IMR-90 (cell line): ENCODE results near the gene STKLD1. TPM values are rescaled to one million over a fixed set of nuclear protein-coding genes. Genes with fewer than 3 reads are reported as not detected.

Experiments used
- ATAC-seq: fragments of 200-7000 bp; cut with Tn5 transposase; 2 replicates; pipeline ENCODE4 v1.9.1; 2020; ENCODE audit warnings: low read depth, mild to moderate bottlenecking, moderate library complexity
- BruUV-seq: library from RNA; stranded (reverse); fragments of 400-500 nt; replicated peaks from 2 replicates; lab custom pipeline; 2021; lab: Mats Ljungman, UMichigan
- CTCF ChIA-PET: fragments of 300-600 bp; formaldehyde crosslinking; extraction: SDS; loops from one replicate; lab custom pipeline; 2021; ENCODE audit warnings: antibody characterized with exemption; lab: Yijun Ruan, JAX
- POLR2A ChIA-PET: fragments of 300-600 bp; sonication (Branson Sonifier 250); formaldehyde crosslinking; loops from one replicate; lab custom pipeline; 2022; ENCODE audit warnings: antibody characterized with exemption; ENCODE audit not compliant: unreplicated experiment; lab: Charles Lee
- DNase-seq: peaks from one replicate; pipeline ENCODE4 v3.0.0; 2013
- H2AFZ ChIP-seq: replicated peaks from 2 replicates; pipeline ENCODE3; 2013; ENCODE audit warnings: low read length, mild to moderate bottlenecking; ENCODE audit not compliant: poor library complexity
- H2AK5ac ChIP-seq: 2 replicates; pipeline ENCODE4 v1.6.1; 2013; ENCODE audit warnings: low read depth, low read length, inconsistent platforms
- H2AK9ac ChIP-seq: replicated peaks from 2 replicates; pipeline ENCODE3; 2013; ENCODE audit warnings: mild to moderate bottlenecking, low read depth, low read length, moderate library complexity; ENCODE audit not compliant: poor library complexity
- H2BK120ac ChIP-seq: 2 replicates; pipeline ENCODE4 v1.6.1; 2013; ENCODE audit warnings: low read depth, low read length, inconsistent platforms
- H2BK15ac ChIP-seq: 3 replicates; pipeline ENCODE4 v1.6.1; 2013; ENCODE audit warnings: low read depth, low read length, inconsistent platforms
- H2BK20ac ChIP-seq: 2 replicates; pipeline ENCODE4 v1.6.1; 2013; ENCODE audit warnings: low read depth, mild to moderate bottlenecking, inconsistent platforms, low read length, moderate library complexity
- H2BK5ac ChIP-seq: 2 replicates; pipeline ENCODE4 v1.6.1; 2013; ENCODE audit warnings: mild to moderate bottlenecking, low read depth, low read length, inconsistent platforms; ENCODE audit not compliant: poor library complexity, severe bottlenecking
- H3K14ac ChIP-seq: replicated peaks from 2 replicates; pipeline ENCODE4 v1.6.1; 2013; ENCODE audit warnings: low read depth, low read length, inconsistent platforms
- H3K18ac ChIP-seq: 2 replicates; pipeline ENCODE4 v1.6.1; 2013; ENCODE audit warnings: low read depth, low read length, control low read depth
- H3K23ac ChIP-seq: 2 replicates; pipeline ENCODE4 v1.6.1; 2013; ENCODE audit warnings: low read depth, low read length, inconsistent platforms
- H3K27ac ChIP-seq: 2 replicates; pipeline ENCODE4 v1.5.1; 2013; ENCODE audit warnings: mild to moderate bottlenecking, control low read depth, low read length; ENCODE audit not compliant: insufficient read depth
- H3K27me3 ChIP-seq: 2 replicates; pipeline ENCODE4 v1.6.1; 2013; ENCODE audit warnings: low read length; ENCODE audit not compliant: control insufficient read depth, insufficient read depth
- H3K36me3 ChIP-seq: 2 replicates; pipeline ENCODE4 v1.6.1; 2013; ENCODE audit warnings: low read length, mixed read lengths; ENCODE audit not compliant: control insufficient read depth, insufficient read depth
- H3K4ac ChIP-seq: 2 replicates; pipeline ENCODE4 v1.6.1; 2013; ENCODE audit warnings: low read depth, low read length, inconsistent platforms
- H3K4me1 ChIP-seq: 2 replicates; pipeline ENCODE4 v1.6.1; 2013; ENCODE audit warnings: low read length, mixed read lengths; ENCODE audit not compliant: control insufficient read depth, insufficient read depth
- H3K4me2 ChIP-seq: 2 replicates; pipeline ENCODE4 v1.6.1; 2013; ENCODE audit warnings: low read depth, mild to moderate bottlenecking, control low read depth, low read length, moderate library complexity
- H3K4me3 ChIP-seq: 2 replicates; pipeline ENCODE4 v1.5.1; 2013; ENCODE audit warnings: low read depth, mild to moderate bottlenecking, control low read depth, low read length, moderate library complexity; ENCODE audit not compliant: insufficient read depth
- H3K56ac ChIP-seq: 2 replicates; pipeline ENCODE4 v1.6.1; 2013; ENCODE audit warnings: low read length, inconsistent platforms; ENCODE audit not compliant: insufficient read depth; ENCODE audit errors: extremely low read depth
- H3K79me1 ChIP-seq, 2 experiments: 2 replicates each; pipeline ENCODE4 v1.6.1; 2013; ENCODE audit warnings: low read length in 2 of 2, inconsistent platforms in 1 of 2, low read depth in 1 of 2
- H3K9ac ChIP-seq: 2 replicates; pipeline ENCODE4 v1.6.1; 2013; ENCODE audit warnings: low read depth, low read length, control low read depth
- H3K9me1 ChIP-seq: 2 replicates; pipeline ENCODE4 v1.6.1; 2013; ENCODE audit warnings: low read length, inconsistent platforms; ENCODE audit not compliant: insufficient read depth
- H3K9me3 ChIP-seq: 2 replicates; pipeline ENCODE4 v1.6.1; 2013; ENCODE audit warnings: low read length; ENCODE audit not compliant: control insufficient read depth, insufficient read depth
- H4K20me1 ChIP-seq: 2 replicates; pipeline ENCODE4 v1.6.1; 2013; ENCODE audit warnings: low read length, inconsistent platforms; ENCODE audit not compliant: insufficient read depth
- H4K5ac ChIP-seq: 2 replicates; pipeline ENCODE4 v1.6.1; 2013; ENCODE audit warnings: mild to moderate bottlenecking, low read depth, low read length, control low read depth
- H4K8ac ChIP-seq, 2 experiments: 2 replicates each; pipeline ENCODE4 v1.6.1; 2013; ENCODE audit warnings: low read depth in 2 of 2, low read length in 2 of 2, control low read depth in 1 of 2, inconsistent platforms in 1 of 2
- H4K91ac ChIP-seq: 2 replicates; pipeline ENCODE4 v1.6.1; 2013; ENCODE audit warnings: low read depth, low read length, inconsistent platforms; ENCODE audit not compliant: insufficient read depth
- BHLHE40 ChIP-seq: fragments of 150-350 bp; IDR thresholded peaks from 2 replicates; pipeline ENCODE4 v1.6.1; 2016; ENCODE audit warnings: mild to moderate bottlenecking, low read depth, low read length
- CEBPB ChIP-seq: IDR thresholded peaks from 2 replicates; pipeline ENCODE4 v1.6.1; 2012; ENCODE audit warnings: low read depth, low read length, improper control_type of control experiment
- CHD1 ChIP-seq: IDR thresholded peaks from 2 replicates; pipeline ENCODE4 v1.6.1; 2012; ENCODE audit warnings: low read depth, low read length, improper control_type of control experiment
- FOS ChIP-seq: fragments of 150-350 bp; IDR thresholded peaks from 2 replicates; pipeline ENCODE4 v1.6.1; 2016; ENCODE audit warnings: low read depth, low read length
- MAFK ChIP-seq: IDR thresholded peaks from 2 replicates; pipeline ENCODE4 v1.6.1; 2012; ENCODE audit warnings: low read depth, low read length, improper control_type of control experiment
- MAZ ChIP-seq: IDR thresholded peaks from 2 replicates; pipeline ENCODE4 v1.6.1; 2012; ENCODE audit warnings: low read depth, mild to moderate bottlenecking, low read length, improper control_type of control experiment, moderate library complexity, borderline replicate concordance
- MXI1 ChIP-seq: IDR thresholded peaks from 2 replicates; pipeline ENCODE4 v1.6.1; 2012; ENCODE audit warnings: low read depth, mild to moderate bottlenecking, low read length, moderate library complexity, borderline replicate concordance
- NFE2L2 ChIP-seq: fragments of 150-350 bp; IDR thresholded peaks from 2 replicates; pipeline ENCODE4 v1.6.1; 2016; ENCODE audit warnings: low read depth, mild to moderate bottlenecking, low read length
- POLR2A ChIP-seq: IDR thresholded peaks from 2 replicates; pipeline ENCODE4 v1.6.1; 2012; ENCODE audit warnings: mild to moderate bottlenecking, low read depth, low read length
- RAD21 ChIP-seq: IDR thresholded peaks from 2 replicates; pipeline ENCODE4 v1.6.1; 2012; ENCODE audit warnings: low read length, improper control_type of control experiment
- RCOR1 ChIP-seq: IDR thresholded peaks from 2 replicates; pipeline ENCODE4 v1.6.1; 2012; ENCODE audit warnings: mild to moderate bottlenecking, low read length, improper control_type of control experiment; ENCODE audit not compliant: insufficient replicate concordance
- RFX5 ChIP-seq: IDR thresholded peaks from 2 replicates; pipeline ENCODE4 v1.8.0; 2012; ENCODE audit warnings: low read depth, mild to moderate bottlenecking, low read length, moderate library complexity
- WGBS, 2 experiments: methylation state at CpG; one replicate each; pipeline versions ENCODE4 v1.1.5 to v1.1.7; 2013; ENCODE audit warnings: missing lambda C conversion rate in 2 of 2; ENCODE audit not compliant: insufficient read length in 1 of 2; ENCODE audit errors: extremely low coverage in 2 of 2; 5-methylcytosine and 5-hydroxymethylcytosine counted together
- dilution Hi-C: fragments of 300-500 bp; cut with HindIII; formaldehyde crosslinking; loops from one replicate; pipeline ENCODE4 v1.14.3; 2018; ENCODE audit warnings: low sequenced_read_pairs; ENCODE audit not compliant: unreplicated experiment
- in situ Hi-C: fragments of 300-500 bp; cut with MboI; formaldehyde crosslinking; loops from 3 replicates; pipeline ENCODE4 v1.14.3; 2019; ENCODE audit warnings: low sequenced_read_pairs, inconsistent platforms, mixed read lengths
- intact Hi-C: fragments of 100-400 bp; cut with micrococcal nuclease; formaldehyde crosslinking; loops from 2 replicates; pipeline ENCODE4 v1.10.0; 2022
- polyA plus RNA-seq, 3 experiments: library from polyadenylated mRNA; depleted of rRNA; stranded (reverse); fragments of >200 nt; gene quantifications; 2 replicates each; pipeline ENCODE4 v1.2.3, GENCODE V29; 2012; ENCODE audit warnings: low replicate concordance in 1 of 3
- total RNA-seq: library from RNA; depleted of rRNA; stranded (reverse); fragments of >200 nt; gene quantifications from 2 replicates; pipeline ENCODE4 v1.2.3, GENCODE V29; 2012
- TF ChIP-seq, protein P1 (sequence below): fragments of 150-350 bp; IDR thresholded peaks from 2 replicates; pipeline ENCODE4 v1.6.1; 2017; ENCODE audit warnings: mild to moderate bottlenecking, antibody characterized with exemption, low read length, low read depth
- TF ChIP-seq, protein P2 (sequence below): fragments of 150-350 bp; IDR thresholded peaks from 2 replicates; pipeline ENCODE4 v1.6.1; 2016; ENCODE audit warnings: low read depth, mild to moderate bottlenecking, low read length, moderate library complexity, borderline replicate concordance

STKLD1 gene
- total and polyA plus RNA-seq, 2 of the 4 experiments (the other 2 are of a cell fraction), result 0.54 to 0.65 TPM

DNA sequence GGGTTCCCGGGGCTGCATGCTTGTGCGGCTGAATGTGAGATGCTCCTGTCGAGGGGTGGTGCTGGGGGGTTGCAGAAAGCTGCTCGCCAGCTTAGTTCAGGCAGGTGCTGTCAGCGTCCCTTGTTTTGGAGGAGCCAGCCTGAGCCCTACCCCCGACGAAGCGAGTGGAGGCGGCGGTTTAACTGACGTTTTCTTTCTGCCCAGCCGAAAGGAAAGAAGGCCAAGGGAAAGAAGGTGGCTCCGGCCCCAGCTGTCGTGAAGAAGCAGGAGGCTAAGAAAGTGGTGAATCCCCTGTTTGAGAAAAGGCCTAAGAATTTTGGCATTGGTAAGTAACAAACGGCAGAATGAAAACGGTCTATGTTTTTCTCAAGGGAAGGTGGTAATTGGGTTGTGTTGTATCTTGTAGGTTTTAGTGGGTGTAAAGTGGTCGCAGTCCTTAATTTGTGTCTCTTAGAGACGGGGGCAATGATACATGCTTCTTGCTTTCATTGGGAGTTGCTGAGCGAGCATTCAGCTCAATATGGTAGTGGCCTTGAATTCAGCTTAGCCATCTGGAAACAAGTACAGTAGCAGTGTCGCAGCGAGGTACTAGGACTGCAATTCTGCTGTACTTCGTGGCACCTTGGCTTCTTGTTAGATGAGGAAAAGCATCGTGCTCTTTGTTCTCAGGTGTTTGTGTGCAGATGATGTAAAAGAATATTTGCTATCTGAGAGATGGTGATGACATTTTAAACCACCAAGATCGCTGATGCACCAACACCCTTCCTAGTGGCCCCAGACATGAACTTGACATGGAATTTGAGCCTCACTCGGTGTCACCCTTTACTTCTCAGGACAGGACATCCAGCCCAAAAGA lies 27.2 kb upstream of the STKLD1 start:
- CTCF ChIA-PET, result interaction anchor here (0.6 kb wide), 1 partner anchor 996 kb away, joined by 5 read pairs; no protein-coding TSS in a partner anchor
- TF ChIP-seq MAFK (no peak), FOS (no peak), CHD1 (no peak), RAD21 (no peak), MAZ (no peak), RFX5 (no peak), CEBPB (no peak), NFE2L2 (no peak), MXI1 (no peak), RCOR1 (no peak), BHLHE40 (no peak), POLR2A (no peak)
- TF ChIP-seq, protein P1, sequence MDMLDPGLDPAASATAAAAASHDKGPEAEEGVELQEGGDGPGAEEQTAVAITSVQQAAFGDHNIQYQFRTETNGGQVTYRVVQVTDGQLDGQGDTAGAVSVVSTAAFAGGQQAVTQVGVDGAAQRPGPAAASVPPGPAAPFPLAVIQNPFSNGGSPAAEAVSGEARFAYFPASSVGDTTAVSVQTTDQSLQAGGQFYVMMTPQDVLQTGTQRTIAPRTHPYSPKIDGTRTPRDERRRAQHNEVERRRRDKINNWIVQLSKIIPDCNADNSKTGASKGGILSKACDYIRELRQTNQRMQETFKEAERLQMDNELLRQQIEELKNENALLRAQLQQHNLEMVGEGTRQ, result no peak
- TF ChIP-seq, protein P2, sequence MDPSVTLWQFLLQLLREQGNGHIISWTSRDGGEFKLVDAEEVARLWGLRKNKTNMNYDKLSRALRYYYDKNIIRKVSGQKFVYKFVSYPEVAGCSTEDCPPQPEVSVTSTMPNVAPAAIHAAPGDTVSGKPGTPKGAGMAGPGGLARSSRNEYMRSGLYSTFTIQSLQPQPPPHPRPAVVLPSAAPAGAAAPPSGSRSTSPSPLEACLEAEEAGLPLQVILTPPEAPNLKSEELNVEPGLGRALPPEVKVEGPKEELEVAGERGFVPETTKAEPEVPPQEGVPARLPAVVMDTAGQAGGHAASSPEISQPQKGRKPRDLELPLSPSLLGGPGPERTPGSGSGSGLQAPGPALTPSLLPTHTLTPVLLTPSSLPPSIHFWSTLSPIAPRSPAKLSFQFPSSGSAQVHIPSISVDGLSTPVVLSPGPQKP, result no peak

More for the DNA sequence above, 27.2 kb upstream of the STKLD1 start:
- peaks cover 63% of the 10 kb centered on the region for H4K20me1 ChIP-seq
- no peak for DNase-seq
- H3K56ac ChIP-seq, result peak overlapping the region; percentile 68
- dilution Hi-C loops, result no loop called here
- peak overlapping the region; percentile 99 for H2AK9ac ChIP-seq
- 1% methylated on average over 11 of the region's 25 CpGs; no CpG with 5 or more reads in 1 of the 2 experiments for WGBS, 2 experiments
- H2AFZ ChIP-seq, result no peak overlapping the region
- no peak overlapping the region for H2BK20ac ChIP-seq
- peak overlapping the region; percentile 94 for H3K27ac ChIP-seq
- POLR2A ChIA-PET, result interaction anchor here (1.1 kb wide), 1 partner anchor 8 kb away, joined by 6 read pairs; no protein-coding TSS in a partner anchor
- peak overlapping the region; percentile 6 to 85; a peak in 3 of 4 replicates for H4K8ac ChIP-seq
- no peaks in the 10 kb centered on the region for H3K9me3 ChIP-seq
- no peak overlapping the region for H3K18ac ChIP-seq
- H3K23ac ChIP-seq, result peak overlapping the region; percentile 91
- H3K27me3 ChIP-seq, result no peaks in the 10 kb centered on the region
- peak overlapping the region; percentile 100 for H3K4me2 ChIP-seq
- H4K5ac ChIP-seq, result peak overlapping the region; percentile 42; the same call in 1 of the 2 replicates
- H3K4ac ChIP-seq, result peak overlapping the region; percentile 86
- peaks cover 16% of the 10 kb centered on the region for H3K4me1 ChIP-seq
- in situ Hi-C loops, result no loop called here
- peaks cover 63% of the 10 kb centered on the region for H3K36me3 ChIP-seq
- H3K9ac ChIP-seq, result peak overlapping the region; percentile 96
- no peak overlapping the region for H2BK120ac ChIP-seq
- H3K79me1 ChIP-seq, result peaks cover 25 to 72% of the 10 kb centered on the region in 2 experiments
- intact Hi-C loops, result no loop called here
- H3K4me3 ChIP-seq, result peak overlapping the region; percentile 74
- no peak for ATAC-seq
- peak overlapping the region; percentile 93 for H2AK5ac ChIP-seq
- TSS peak; percentile 78 for BruUV-seq
- no peak overlapping the region for H2BK15ac ChIP-seq
- peak overlapping the region; percentile 97 for H2BK5ac ChIP-seq
- peaks cover 6% of the 10 kb centered on the region; the same call in 1 of the 2 replicates for H3K9me1 ChIP-seq
- H3K14ac ChIP-seq, result peak overlapping the region; percentile 80
- peak overlapping the region; percentile 81 for H4K91ac ChIP-seq
